SHP77 treated with DMSO at 0.1 percent for 48 hours (cell line): ENCODE data around the gene RPS6KB1.
"Not testable (repeated sequence)": the region's sequence is repeated elsewhere in the genome, so short reads cannot be mapped to it uniquely, and the experiment has no call there.

Experiments used
- DNase-seq: peaks from one replicate; lab custom pipeline; 2025; lab: John Stamatoyannopoulos, UW

The RPS6KB1 gene

GRCh38 chr17:59892924-59893675, at the start of gene RPS6KB1, which contains the start of gene TUBD1:
RPS6KB1 (plus strand) TSS chr17:59893121; CDS start chr17:59893185, 64 bp downstream.
TUBD1 (minus strand) TSS chr17:59892943; CDS start chr17:59891002, 1,941 bp downstream.
- peak; percentile 97 for DNase-seq

- no peak for DNase-seq
Observed at GRCh38 chr17:59844884-59845594, 47.9 kb upstream of the RPS6KB1 start.

- peak; percentile 99 for DNase-seq
Observed at GRCh38 chr17:59845595-59846393, 47.1 kb upstream of the RPS6KB1 start.

GRCh38 chr17:59846394-59847165, 46.3 kb upstream of the RPS6KB1 start:
- peak; percentile 77 for DNase-seq

GRCh38 chr17:59848385-59848668, 44.6 kb upstream of the RPS6KB1 start:
- DNase-seq: no peak

- DNase-seq: no peak
Observed at GRCh38 chr17:59848778-59849177, 44.1 kb upstream of the RPS6KB1 start.

- DNase-seq: not testable (repeated sequence)
Observed at GRCh38 chr17:59850311-59850710, 42.6 kb upstream of the RPS6KB1 start.

- DNase-seq: no peak
Observed at GRCh38 chr17:59851439-59852375, 41.2 kb upstream of the RPS6KB1 start.

GRCh38 chr17:59852847-59853167, 40.1 kb upstream of the RPS6KB1 start:
- DNase-seq: not testable (repeated sequence)

- peak; percentile 94 for DNase-seq
Observed at GRCh38 chr17:59853168-59853918, 39.6 kb upstream of the RPS6KB1 start.

GRCh38 chr17:59853919-59854729, 38.8 kb upstream of the RPS6KB1 start:
- not testable (repeated sequence) for DNase-seq

GRCh38 chr17:59856859-59857794, 35.8 kb upstream of the RPS6KB1 start:
- DNase-seq: no peak

GRCh38 chr17:59858167-59858816, 34.6 kb upstream of the RPS6KB1 start:
- DNase-seq: no peak

GRCh38 chr17:59858932-59859331, 34.0 kb upstream of the RPS6KB1 start:
- no peak for DNase-seq

- DNase-seq: no peak
Observed at GRCh38 chr17:59859444-59860025, 33.4 kb upstream of the RPS6KB1 start.

- no peak for DNase-seq
Observed at GRCh38 chr17:59863616-59864015, 29.3 kb upstream of the RPS6KB1 start.

- DNase-seq: no peak
Observed at GRCh38 chr17:59869941-59870218, 23.0 kb upstream of the RPS6KB1 start.
